Activated CD4-positive, alpha-beta T cell treated with anti-CD3 and anti-CD28 coated beads, Interleukin-2, Interleukin-4, amounts not matched to agents 100 ng/mL and 50 ng/mL, durations not matched to agents 16 hours and 8 hours (primary cell): ENCODE measurements around the gene COX6A2.
A peak's percentile ranks its signal among the peaks of the same experiment; 100 is the strongest.
"Not testable (repeated sequence)": the region's sequence is repeated elsewhere in the genome, so short reads cannot be mapped to it uniquely, and the experiment has no call there.

Experiments used
- DNase-seq: peaks from one replicate; pipeline ENCODE4 v3.0.0-alpha.2; 2020; ENCODE audit warnings: low spot score

Gene COX6A2

DNA sequence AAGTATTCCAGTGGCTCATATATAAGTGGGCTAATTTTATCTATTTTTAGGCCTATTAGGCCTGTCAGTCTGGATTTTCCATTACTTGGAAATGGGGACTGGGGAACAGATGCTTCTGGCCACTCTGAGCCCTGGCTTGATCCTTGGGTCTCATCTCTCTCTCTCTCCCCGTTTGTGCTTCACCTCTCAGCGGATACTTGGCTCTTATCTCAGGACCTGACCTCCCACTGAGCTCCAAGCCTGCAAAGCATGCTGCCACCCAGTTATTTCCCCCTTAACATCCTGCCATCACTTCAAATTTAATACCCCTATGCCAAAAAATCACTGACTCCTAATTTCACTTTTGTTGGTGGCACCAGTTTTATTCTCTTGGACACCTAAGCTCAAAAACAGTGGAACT is 10.3 kb upstream of the COX6A2 start:
- DNase-seq: no peak

DNA sequence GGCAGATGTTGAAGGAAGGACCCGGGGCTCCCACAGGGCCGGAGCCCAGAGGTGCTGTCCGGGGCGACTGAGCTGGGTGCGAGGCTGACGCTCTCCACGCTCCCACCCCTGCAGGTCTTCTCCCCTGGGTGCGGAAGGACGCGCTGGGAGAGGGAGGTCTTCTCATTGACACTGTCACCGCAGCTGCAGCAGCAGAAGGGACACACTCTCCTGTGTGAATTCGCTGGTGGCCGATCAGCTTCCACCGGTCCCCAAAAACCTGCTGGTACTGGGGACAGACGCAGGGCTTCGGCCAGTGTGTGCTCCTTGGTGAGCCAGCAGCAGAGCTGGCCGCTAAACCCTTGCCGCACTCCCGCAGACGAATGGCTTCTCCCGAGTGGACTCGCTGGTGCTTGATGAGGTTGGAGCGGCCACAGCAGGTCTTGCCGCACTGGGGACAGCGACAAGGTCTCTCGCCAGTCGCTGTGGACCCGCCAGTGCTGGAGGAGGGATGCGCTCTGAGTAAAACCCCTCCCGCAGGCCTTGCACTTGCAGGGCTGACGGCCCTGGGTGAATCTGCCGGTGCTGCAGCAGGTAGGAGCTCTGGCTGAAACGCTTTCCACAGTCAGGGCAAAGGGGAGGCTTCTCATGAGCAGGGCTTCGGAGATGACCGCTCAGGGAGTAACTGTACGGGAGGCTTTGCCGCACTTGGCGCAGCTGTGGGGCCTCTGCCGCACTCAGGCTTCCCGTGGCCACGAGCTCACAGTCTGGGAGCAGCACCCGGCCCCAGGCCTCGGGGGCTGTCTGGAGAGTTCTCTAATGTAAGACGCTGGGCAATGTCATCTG is 8.3 kb upstream of the COX6A2 start:
- DNase-seq: no peak

DNA sequence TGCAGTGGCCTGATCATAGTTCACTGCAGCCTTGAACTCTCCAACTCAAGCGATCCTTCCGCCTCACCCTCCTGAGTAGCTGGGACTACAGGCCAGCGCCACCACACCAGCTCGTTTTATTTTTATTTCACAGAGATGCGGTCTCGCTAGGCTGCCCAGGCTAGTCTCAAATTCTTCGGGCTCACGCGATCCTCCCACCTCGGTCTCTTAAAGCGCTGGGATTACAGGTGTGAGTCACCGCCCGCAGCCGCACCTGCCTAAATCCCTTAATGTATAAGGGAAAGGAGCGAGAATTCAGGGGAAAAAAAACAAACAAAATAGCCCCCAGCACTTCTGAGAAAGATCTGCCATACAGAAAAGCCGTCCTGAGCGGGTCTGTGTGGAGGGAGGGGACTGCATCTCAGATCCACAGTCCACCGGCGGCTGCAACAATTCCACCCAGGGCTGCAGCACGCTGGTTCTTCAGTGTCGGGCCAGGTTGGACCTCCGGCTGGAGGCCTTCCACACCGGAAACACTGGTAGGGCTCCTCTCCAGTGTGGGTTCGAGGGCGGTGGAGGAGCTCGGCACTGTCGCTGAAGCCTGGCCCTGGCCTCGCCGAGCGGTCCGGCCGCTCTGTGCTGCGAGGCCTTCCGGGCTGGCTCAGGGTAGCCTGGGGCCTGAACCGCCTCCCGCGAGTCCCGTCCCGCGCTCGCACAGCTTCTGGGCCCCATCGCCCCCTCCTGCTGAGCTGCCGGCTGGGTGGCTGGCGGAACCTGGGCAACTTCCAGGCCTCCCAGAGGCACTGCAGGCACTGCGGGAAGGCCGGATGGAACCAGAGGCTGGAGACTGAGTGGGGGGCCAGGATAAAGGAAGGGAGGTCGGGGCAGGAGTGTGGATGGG is 7.4 kb upstream of the COX6A2 start:
- DNase-seq: no peak

DNA sequence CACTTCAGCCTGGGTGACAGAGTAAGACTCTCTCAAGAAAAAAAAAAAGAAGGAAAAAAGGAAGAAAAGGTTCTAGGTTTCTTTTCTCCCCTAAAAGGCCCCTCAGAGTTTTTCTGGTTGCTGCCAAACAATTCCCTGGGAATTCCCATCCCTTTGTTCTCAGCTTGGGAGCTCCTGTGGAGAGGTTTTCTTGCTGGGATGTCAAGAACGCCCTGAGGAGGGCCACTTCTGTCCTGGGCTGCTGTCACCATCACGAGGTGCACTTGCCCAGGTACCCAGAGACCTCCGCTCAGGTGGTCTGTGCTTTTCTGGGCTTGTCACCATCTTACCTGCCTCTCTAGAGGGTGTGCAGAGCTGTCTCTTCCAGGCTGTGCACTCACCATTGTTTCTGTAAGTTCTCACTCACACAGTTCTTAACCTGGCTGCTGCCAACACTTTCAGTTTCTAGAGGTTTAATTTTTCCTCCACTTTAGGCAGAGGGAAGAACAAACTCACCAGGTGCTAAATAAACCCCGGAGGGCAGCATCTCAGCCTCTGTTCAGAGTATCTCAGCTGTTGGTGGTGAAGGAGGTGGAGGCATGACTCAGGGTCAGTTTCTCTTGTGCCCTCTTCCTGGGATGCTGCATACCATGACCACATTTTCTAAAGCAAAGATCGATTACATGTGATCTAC is 2.4 kb upstream of the COX6A2 start:
- DNase-seq: no peak

DNA sequence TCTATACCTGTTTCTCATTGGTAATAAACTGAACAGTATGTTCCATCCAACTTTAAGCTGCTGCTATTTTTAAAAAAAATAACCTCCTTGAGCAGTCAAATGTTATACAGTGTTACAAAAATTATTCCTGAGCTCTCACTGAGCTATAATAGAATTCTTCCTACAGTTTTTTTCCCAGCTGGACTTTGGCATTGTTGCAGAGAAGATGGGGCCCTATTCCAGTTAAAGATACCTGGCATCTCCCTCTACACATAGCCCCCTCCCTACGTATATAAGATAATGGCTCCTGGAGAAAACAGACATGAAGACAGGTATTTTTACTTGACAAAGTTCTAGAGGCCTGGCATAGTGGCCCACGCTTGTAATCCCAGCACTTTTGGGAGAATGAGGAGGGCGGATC is 1.6 kb upstream of the COX6A2 start:
- DNase-seq: no peak

DNA sequence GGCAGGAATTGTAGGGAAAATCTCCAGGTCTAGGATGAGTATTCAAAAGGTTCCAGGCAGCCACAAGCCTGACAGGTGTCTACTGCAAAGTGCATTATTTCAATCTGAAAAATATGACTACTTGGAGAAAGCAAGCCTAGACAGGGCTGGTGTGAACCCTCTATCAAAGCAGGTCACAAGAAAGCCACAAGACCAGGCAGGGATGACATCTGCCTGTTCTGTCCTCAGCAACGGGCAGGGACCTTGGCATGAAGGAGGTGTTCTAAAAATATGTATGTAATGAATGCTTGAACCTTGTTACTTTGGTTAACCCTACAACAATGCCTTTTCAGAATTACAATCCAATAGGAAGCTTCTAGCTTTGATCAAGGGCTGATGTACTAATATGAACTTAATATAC is 1.2 kb upstream of the COX6A2 start:
- DNase-seq: no peak

DNA sequence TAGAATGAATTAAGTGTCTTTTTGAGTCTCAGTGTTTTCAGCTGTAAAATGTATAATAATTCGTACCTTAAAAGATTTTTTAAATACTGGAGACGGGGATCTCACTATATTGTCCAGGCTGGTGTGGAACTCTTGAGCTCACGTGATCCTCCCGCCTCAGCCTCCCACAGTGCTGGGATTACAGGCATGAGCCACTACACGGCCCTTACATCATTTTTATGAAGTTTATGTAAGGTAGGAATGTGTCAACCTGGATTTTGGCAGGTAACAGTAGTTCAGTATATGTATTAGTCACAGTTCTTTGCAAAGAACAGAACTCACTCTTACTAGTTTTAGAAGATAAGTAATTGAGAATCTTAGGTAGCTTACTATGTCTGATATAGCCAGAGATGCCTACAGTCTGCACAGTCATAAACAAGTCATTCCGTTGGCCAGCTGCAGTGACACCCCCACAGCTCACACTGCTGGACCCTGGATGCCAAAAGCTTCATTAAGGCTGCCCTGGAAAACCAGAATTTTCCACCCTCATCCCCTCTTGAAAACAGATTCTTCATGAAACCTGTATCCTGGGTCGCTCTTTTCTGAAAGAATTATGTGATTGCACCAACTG is 583 bp upstream of the COX6A2 start:
- DNase-seq: no peak

DNA sequence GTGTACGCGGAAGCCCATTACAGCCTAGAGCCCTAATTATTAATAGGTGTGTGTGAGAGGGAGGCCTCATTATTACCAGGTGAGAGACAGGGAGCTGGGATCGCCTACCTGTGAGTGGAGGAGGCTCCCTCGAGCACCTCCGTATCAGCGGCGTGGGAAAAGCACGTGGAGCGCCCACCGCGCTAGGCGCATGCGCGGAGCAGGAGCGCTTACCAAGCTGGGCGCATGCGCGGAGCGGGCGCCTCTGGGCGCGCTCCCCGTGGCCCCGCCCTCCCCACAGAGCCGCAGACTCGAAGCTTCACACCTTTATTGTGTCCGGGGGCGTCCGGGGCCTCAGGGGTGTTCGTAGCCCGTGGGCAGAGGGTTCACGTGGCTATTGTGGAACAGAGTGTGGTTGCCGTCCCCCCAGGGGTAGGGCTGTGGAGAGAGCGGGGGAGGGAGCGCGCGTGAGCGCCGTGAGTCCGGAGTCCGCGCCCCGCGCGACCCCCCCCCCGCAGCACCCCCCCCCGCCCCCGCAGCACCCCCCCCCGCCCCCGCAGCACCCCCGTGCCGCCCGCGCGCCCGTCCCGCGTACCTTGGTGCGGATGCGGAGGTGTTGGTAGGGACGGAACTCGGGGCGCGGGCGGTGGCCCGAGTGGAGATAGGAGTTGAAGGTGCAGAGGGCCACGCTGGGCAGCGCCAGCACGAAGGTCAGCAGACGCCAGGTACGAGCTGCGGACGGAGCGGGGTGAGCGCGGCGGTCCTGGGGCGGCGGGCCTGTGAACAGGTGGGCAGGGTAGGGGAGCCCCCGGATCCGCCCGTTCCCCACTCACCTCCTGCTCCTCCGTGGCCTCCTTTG is 500 bp downstream of the COX6A2 start:
- DNase-seq: peak; percentile 21

DNA sequence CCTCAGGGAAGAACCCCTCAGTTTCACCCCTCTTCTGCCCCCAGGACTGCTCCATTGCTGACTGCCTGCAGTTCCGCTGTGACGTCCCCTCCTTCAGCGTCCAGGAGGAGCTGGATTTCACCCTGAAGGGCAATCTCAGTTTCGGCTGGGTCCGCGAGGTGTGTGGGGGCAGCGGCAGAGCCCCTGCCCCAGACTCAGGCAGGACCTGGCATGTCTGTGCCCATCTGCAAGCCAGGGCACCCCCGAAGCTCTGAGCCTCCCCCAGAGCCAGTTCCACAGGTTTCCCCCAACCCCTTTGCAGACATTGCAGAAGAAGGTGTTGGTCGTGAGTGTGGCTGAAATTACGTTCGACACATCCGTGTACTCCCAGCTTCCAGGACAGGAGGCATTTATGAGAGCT is 4.4 kb downstream of the COX6A2 start:
- DNase-seq: no peak

DNA sequence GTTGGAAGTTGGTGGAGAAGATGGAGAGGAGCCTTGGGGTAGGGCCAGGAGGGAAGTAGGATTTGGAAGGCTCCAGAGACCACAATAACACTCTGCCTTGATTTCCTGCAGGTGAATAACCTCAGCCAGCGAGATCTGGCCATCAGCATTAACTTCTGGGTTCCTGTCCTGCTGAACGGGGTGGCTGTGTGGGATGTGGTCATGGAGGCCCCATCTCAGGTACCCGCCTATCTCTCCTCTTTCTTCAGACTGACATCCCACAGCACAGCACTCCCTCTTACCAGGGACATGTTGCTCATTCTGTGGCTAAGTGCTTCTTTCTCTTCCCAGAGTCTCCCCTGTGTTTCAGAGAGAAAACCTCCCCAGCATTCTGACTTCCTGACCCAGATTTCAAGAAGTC is 4.9 kb downstream of the COX6A2 start:
- no peak for DNase-seq

DNA sequence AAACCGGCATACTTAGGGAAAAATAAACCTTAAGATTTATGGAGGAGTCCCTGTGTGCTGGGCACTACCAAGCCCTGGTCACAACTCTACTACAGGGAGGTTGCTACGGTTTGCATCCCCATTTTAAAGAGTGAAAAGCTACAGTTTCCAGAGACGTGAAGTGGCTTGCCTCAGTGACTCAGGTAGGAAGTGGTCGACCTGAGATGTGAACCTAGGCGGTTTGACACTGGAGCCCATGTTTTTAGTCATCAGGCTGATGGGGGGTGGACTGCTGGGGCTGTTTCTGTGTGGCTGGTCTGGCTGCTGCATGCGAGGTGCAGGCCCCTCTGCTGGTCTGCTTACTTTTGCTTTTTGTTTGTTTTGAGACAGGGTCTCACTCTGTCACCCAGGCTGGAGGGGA is 6.6 kb downstream of the COX6A2 start:
- peak; percentile 84 for DNase-seq

DNA sequence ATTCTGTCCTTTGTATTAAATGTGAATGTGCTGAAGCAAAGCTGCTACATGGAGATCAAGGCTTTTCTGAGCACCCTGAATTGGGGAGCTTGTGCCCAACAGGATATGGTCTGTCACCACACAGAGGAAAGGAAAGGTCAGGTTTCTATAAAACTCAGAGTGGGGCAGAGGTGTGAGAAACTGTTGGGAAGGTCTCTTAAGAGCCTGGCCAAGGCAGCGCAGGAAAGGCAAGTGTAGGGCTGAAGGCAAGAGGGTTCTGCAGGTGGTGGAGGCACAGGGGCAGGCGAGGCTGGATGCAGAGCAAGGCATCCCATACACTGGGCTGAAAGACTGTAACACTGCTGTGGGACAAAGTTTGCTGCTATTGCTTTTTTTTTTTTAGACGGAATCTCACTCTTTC is 8.1 kb downstream of the COX6A2 start:
- DNase-seq: peak; percentile 39

DNA sequence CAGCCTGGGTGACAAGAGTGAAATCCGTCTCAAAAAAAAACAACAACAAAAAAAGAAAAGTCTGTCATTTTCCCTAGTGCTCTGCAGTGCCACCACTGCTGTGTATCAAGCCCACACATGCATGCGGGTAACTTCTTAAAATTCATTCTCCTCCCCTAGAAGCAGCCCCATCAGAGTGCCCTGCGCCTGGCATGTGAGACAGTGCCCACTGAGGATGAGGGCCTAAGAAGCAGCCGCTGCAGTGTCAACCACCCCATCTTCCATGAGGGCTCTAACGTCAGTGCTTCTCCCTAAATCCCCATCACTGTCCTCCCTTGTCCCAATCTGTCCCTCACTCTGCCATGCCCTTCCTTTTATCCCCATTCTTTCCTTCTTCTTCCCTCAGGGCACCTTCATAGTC is 10.2 kb downstream of the COX6A2 start:
- no peak for DNase-seq

DNA sequence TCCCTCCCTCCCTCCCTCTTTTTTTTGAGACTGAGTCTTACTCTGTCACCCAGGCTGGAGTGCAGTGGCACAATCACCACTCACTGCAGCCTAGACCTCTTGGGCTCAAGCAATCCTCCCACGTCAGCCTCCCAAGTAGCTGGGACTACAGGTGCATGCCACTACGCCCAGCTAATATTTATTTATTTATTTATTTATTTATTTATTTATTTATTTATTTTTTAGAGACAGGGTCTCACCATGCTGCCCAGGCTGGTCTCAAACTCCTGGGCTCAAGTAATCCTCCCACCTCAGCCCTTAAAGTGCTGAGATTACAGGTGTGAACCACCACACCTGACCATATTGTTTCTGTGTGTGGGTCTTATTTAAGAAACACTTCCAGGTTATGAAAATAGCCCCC is 11.1 kb downstream of the COX6A2 start:
- not testable (repeated sequence) for DNase-seq

DNA sequence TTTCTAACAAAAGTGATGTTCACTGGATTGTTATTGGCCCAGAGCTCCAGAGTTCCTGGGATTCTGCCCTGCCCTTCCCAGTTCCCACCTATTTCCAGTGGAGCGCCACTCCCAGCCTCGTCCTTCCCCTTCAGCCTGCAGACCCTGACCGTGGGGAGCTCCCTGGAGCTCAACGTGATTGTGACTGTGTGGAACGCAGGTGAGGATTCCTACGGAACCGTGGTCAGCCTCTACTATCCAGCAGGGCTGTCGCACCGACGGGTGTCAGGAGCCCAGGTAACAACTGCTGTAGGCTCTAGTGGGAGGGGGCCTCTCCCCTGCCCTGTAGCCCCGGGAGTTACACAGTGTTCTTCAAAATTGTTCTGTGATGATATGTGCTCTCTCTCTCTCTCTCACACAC is 11.8 kb downstream of the COX6A2 start:
- no peak for DNase-seq

DNA sequence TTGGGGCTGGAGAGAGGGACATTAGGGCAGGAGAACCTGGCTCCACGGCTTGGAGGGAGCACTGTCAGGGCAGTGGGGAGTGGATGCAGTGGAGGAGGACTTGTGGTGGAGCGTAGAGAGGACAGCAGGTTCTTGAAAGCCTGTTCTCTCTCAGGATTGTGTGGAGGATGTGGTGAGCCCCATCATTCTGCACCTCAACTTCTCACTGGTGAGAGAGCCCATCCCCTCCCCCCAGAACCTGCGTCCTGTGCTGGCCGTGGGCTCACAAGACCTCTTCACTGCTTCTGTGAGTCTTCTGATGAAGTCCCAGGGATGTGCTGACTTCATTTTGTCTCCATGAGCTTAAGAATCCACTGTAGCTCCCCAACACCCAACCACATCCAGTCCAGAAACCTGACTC is 13.5 kb downstream of the COX6A2 start:
- DNase-seq: no peak

DNA sequence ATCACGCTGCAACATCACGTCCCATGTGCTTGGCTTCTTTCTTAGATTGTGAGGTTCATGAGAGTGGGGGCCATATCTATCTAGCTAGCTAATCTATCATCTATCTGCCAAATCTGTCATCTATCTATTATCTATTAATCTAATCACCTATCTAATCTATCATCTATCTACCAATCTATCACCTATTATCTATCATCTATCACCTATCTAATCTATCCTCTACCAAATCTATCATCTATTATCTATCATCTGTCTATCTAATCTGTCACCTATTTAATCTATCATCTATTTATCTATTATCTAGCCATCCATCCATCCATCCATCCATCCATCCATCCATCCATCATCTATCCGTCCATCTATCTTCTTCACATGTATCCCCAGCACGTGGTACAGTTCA is 14.2 kb downstream of the COX6A2 start:
- no peak for DNase-seq

DNA sequence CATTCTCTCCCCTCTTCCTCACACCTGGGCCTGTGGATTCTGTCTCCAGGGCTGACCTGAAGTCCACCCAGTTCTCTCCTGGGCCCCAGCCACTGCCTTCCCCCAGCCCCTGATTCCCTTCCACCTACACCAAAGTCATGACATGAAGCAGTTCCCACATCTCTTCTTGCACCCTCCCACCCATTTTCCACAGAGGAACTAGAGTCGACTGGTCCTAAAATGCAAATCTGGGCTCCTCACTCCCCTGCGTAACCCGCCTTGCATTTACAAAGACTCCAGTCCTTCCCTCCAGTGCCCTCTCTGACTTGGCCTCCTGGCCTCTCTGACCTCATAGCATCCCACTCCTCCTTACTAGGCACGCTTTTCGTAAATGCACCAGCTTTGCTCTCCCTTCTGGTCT is 14.8 kb downstream of the COX6A2 start:
- DNase-seq: no peak

DNA sequence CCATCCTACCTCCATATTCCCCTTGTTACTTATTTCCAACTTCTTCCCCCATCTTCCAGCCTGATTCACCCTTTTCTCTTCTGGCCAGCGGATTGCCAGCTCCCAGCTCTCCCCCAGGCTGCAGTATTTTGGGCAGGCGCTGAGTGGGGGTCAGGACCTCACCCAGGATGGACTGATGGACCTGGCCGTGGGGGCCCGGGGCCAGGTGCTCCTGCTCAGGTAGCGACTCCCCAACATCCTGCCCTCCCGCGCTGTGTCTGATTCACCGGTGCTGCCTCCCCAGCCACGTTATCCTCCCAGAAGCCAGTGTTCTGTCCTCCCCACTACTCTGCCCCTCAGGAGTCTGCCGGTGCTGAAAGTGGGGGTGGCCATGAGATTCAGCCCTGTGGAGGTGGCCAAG is 15.4 kb downstream of the COX6A2 start:
- DNase-seq: no peak

DNA sequence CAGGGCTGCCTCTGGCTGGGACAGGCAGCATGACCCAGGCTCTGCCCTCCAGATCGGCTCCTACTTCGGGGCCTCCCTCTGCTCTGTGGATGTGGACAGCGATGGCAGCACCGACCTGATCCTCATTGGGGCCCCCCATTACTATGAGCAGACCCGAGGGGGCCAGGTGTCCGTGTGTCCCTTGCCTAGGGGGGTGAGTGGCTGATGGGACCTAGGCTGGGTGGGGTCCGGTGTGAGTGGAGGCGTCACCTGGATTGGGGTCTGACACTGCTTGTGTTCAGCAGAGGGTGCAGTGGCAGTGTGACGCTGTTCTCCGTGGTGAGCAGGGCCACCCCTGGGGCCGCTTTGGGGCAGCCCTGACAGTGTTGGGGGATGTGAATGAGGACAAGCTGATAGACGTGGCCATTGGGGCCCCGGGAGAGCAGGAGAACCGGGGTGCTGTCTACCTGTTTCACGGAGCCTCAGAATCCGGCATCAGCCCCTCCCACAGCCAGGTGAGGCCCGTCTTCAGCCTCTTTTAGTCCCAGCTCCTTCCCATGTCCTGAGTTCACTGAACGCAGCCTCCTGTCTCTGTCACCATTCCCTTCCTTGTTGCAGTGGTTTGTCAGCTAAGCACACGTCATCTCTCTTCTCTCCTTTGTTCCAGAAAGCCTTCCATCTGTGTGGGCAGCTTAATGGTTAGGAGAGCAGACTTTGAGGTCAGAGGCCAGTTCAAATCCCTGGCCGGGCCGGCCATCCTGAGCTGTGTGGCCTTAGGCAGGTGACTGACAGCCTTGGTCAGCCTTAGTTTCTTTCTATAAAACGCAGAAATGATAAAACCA is 16.9 kb downstream of the COX6A2 start:
- no peak for DNase-seq

DNA sequence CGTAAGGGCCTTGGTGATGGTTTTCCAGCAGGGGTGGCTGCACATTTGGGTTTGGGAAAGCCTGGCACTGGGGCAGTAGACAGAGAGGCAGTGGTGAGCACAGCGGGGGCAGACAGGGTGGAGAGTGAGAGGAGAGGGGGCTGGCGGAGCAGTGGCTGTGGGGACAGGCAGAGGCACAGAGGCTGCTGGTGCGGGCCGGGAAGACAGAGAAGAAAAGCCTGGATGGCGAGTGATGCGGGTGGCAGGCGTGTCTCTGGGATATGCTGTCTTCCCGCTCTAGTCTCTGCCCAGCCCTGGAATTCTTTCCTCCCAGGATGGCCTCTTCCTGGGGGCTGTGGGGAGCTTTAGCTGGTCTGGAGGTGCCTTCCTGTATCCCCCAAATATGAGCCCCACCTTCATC is 18.1 kb downstream of the COX6A2 start:
- DNase-seq: no peak
